Measurements from ENCODE around the gene CCM2L.

The CCM2L gene

GRCh38 chr20:32062776-32063170 lies 52.5 kb downstream of the CCM2L start:
- DNase-seq = no peak

DNA sequence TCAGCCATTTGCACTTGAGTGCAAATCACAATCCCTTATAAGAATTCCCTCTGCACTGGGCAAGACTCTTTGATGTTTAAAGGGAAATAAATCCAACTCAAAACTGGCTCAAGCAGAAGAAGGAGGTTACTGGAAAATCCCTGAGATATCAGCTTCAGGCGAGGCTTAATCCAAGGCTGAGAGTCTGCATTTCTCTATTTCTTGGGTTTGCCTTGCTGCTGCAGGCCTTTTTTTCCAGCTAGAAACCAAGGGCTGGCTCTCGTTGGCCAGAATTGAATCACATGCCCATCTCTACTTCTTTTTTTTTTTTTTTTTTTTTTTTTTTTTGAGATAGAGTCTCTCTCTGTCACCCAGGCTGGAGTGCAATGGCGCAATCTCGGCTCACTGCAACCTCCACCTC lies 53.5 kb downstream of the CCM2L start:
- DNase-seq = no peak

DNA sequence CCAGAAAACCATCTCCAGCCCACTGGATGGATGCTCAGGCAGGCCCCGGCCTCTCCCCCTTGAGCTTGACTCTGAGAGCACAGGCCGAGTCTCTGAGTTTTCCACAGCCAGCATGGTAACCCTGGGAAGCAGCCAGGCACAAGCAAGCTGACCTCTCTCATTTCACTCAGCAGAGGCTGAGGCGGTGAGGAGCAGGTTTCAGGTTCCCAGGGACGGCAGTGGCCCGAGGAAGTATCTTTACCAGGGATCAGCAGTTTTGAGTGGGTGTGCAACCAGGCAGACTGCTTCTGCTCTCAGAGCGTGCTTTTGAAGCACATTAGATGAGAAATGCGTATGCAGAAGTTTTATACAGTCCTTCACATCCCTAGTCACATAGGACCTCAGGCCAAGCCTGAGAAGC lies 54.4 kb downstream of the CCM2L start:
- no peak for DNase-seq

DNA sequence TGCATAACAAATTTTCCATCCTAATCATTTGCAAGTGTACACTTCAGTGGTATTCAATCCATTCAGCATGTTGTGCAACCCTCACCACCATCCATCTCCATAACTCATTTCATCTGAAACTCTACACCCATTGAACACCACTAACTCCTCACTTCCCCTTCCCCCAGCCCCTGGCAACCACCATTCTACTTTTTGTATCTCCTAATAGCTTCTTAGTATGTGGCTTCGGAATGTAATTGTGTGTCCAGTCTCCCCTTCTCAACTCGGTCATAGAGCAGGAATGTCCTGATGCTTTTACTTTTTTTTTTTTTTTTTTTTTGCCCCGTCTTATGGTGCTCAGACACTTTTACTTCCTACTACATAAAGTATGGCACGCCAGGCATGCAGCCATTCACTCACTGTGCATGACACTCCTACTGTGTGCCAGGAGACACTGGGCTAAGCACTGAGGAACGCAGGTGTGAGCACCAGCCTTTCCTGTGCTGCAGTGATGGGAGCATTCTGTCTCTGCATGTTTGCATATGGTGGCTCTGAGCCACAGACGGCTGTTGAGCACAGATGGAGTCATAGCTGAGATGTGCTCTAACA lies 57.1 kb downstream of the CCM2L start:
- DNase-seq = no peak

DNA sequence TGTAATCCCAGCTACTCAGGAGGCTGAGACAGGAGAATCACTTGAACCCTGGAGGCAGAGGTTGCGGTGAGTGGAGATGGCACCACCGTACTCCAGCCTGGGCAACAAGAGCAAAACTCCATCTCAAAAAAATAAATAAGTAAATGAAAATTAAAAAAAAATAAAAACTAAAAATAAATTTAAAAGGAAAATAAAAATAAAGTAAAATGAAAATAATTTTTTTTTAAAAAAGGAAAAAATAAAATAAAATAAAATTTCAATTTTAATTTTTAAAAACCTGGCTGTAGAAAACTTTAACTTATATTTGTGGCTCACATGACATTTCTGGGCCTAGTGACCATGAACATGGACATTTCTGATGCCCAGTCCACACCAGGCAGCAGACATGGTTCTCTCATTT lies 57.9 kb downstream of the CCM2L start:
- DNase-seq = no peak

- no peak for DNase-seq
Observed at GRCh38 chr20:32069711-32070110, 59.5 kb downstream of the CCM2L start.

DNA sequence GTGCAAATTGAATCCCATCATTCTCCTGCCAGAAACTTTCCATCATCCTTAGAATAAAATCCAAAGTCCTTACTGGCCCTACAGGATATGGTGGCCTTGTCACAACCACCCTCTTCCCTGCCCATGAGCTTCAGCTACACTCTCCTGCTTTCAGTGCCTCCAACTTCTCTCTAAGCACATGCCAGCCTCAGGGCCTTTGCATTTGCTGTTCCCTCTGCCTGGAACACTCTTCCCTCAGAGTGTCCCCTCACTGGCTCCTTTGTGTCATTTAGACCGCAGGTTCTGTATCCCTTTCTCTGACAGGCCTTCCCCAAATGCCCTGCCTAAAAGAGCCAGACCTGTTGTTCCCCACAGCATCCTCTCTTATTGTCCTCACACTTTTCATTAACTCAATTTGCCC lies 60.0 kb downstream of the CCM2L start:
- no peak for DNase-seq

DNA sequence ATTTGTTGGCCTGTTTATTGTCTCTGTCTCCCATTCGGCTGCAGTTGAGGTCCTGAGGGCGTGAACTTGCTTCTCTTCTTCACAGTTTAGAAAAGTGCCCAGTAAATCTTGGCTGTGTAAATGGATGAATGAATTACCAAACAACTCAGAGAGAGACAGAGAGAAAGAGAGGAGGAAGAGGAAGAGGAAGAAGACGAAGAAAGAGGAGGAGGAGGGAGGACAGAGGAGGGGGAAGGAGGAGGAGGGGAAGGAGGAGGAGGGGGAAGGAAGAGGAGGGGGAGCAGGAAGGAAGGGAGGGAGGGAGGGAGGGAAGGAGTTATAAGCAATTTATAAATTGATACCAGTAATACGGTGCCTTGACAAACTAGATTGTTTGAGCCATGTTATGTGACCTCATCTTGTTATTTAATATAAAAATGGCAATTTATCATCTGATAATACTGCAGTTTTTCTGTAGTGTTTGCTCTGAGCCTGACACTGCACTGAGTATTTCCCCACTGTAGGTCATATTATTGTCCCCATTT lies 60.5 kb downstream of the CCM2L start:
- DNase-seq = no peak

- no peak for DNase-seq
Observed at GRCh38 chr20:32071395-32072167, 61.3 kb downstream of the CCM2L start.

DNA sequence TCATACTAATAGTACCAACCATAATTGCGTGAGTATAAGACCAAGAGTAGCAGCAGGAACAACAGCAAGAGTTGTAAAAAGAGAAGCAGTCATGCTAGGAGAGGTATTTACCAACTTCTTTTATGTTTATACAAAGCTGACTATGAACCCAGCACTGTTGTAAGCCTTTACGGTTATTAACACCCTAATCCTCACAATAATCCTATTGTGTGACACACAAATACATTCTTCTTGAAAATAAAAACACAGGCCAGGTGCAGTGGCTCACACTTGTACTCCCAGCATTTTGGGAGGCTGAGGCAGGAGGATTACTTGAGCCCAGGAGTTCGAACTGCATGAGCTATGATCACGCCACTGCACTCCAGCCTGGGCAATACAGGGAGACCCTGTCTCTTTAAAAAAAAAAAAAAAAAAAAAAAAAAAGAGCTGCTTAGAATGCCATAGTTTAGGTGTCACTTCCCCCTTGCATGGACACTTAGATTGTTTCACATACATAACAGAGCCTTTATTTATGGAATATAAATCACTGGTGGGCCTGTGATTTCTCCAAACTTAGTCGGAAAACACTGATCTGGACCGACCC lies 62.0 kb downstream of the CCM2L start:
- no peak for DNase-seq

DNA sequence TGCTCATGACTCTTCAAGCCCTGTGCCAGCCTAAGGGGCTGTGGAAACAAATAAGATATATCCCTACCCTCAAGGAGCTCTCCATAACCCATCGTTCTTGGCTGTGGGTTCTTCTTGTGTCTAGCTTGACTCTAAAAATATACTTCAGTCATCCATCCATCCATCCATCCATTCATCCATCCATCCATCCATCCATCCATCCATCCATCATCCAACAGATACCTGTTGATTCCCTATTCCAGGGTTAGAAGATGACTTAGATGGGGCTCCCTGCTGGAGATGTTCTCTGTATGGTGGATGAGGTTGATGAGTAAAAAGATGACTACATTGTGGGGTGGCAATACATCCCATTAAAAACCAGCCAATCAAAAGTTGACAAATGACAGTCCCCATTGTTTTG lies 65.3 kb downstream of the CCM2L start:
- DNase-seq = no peak

DNA sequence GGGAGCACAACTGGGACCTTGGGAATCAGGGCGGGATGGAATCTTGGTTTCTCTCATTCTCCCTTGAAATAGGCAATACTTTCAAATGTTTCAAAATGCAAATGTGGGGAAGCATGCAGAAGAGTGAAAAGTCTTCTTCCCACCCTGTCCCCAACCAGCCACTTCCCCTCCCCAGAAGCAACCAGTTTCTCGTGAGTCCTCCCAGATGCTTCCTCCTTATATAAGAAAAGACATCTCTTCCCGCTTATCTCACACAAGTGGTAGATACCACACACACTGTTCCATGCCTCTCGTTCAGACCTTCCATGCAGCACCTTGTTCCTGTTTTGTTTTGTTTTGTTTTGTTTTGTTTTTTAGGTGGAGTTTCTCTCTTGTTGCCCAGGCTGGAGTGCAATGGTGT lies 67.0 kb downstream of the CCM2L start:
- no peak for DNase-seq

GRCh38 chr20:32078322-32078721 lies 68.1 kb downstream of the CCM2L start:
- DNase-seq = no peak

GRCh38 chr20:32078791-32079190 lies 68.6 kb downstream of the CCM2L start:
- DNase-seq = no peak

GRCh38 chr20:32079655-32080109 lies 69.4 kb downstream of the CCM2L start:
- no peak for DNase-seq

DNA sequence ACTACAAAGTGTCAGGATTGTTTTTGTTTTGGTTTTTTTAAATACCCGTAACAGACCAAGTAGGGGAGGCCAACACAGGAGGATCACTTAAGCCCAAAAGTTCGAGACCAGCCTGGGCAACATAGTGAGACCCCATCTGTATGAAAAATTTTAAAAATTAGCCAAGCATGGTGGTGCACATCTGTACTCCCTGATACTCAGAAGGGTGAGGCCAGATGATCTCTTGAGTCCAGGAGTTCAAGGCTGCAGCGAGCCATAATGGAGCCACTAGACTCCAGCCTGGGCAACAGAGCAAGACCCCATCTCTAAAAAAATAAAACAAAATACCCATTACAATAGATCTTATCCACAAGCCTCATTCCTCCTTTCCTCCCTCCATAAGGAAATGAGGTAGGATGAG lies 70.5 kb downstream of the CCM2L start:
- DNase-seq = no peak

All from 8988T (cell line).